MM.1S (cell line): Measurements from ENCODE around the gene ADORA2B.

ENCODE experiments used
- DNase-seq: peaks from one replicate; pipeline ENCODE4 v3.0.0-alpha.2; 2015
- H2AFZ ChIP-seq: fragments of 300-600 bp; sonication (generic); 2 replicates; pipeline ENCODE4 v1.6.0; 2016; ENCODE audit warnings: antibody characterized with exemption, low read length
- H3F3A ChIP-seq: fragments of 300-600 bp; sonication (generic); 2 replicates; pipeline ENCODE4 v1.6.1; 2016; ENCODE audit warnings: mild to moderate bottlenecking, antibody characterized with exemption, low read length, moderate library complexity, mixed read lengths; ENCODE audit not compliant: insufficient read depth
- H3K27ac ChIP-seq: fragments of 300-600 bp; sonication (generic); 2 replicates; pipeline ENCODE4 v1.5.1; 2016; ENCODE audit warnings: mild to moderate bottlenecking, low read length
- H3K27me3 ChIP-seq: fragments of 300-600 bp; sonication (generic); replicated peaks from 2 replicates; pipeline ENCODE4 v1.6.0; 2016; ENCODE audit warnings: low read length; ENCODE audit not compliant: insufficient read depth
- H3K36me3 ChIP-seq: fragments of 300-600 bp; sonication (generic); replicated peaks from 2 replicates; pipeline ENCODE4 v1.6.1; 2016; ENCODE audit warnings: mild to moderate bottlenecking, low read length, mixed read lengths; ENCODE audit not compliant: insufficient read depth
- H3K4me1 ChIP-seq: fragments of 300-600 bp; sonication (generic); 2 replicates; pipeline ENCODE4 v1.6.1; 2016; ENCODE audit warnings: low read length, mixed read lengths
- H3K4me2 ChIP-seq: fragments of 300-600 bp; sonication (generic); 2 replicates; pipeline ENCODE4 v1.6.0; 2016; ENCODE audit warnings: low read depth, low read length
- H3K4me3 ChIP-seq: fragments of 300-600 bp; sonication (generic); 2 replicates; pipeline ENCODE4 v1.5.1; 2016; ENCODE audit warnings: low read length, mixed read lengths
- H3K79me2 ChIP-seq: fragments of 300-600 bp; sonication (generic); 2 replicates; pipeline ENCODE4 v1.6.1; 2016; ENCODE audit warnings: mixed run types, low read length, mixed read lengths
- H3K9ac ChIP-seq: fragments of 300-600 bp; sonication (generic); 2 replicates; pipeline ENCODE4 v1.6.1; 2016; ENCODE audit warnings: low read length, mixed read lengths
- H3K9me2 ChIP-seq: fragments of 300-600 bp; sonication (generic); replicated peaks from 2 replicates; pipeline ENCODE4 v1.6.1; 2016; ENCODE audit warnings: mild to moderate bottlenecking, low read length, mixed read lengths; ENCODE audit not compliant: insufficient read depth
- H3K9me3 ChIP-seq: fragments of 300-600 bp; sonication (generic); replicated peaks from 2 replicates; pipeline ENCODE4 v1.6.1; 2016; ENCODE audit warnings: mild to moderate bottlenecking, low read length, mixed read lengths; ENCODE audit not compliant: insufficient read depth
- H4K20me1 ChIP-seq: fragments of 300-600 bp; sonication (generic); 2 replicates; pipeline ENCODE4 v1.6.1; 2016; ENCODE audit warnings: mild to moderate bottlenecking, low read length, moderate library complexity, mixed read lengths; ENCODE audit not compliant: insufficient read depth
- CTCF ChIP-seq: fragments of 300-600 bp; sonication (generic); IDR thresholded peaks from 2 replicates; pipeline ENCODE4 v1.5.1; 2016; ENCODE audit warnings: antibody characterized with exemption, low read length, mixed read lengths
- EZH2 ChIP-seq: fragments of 300-600 bp; sonication (generic); optimal IDR thresholded peaks from 2 replicates; pipeline ENCODE3; 2017; ENCODE audit warnings: low read depth, mild to moderate bottlenecking, antibody characterized with exemption, low read length, mixed read lengths
- EZH2phosphoT487 ChIP-seq: fragments of 300-600 bp; sonication (generic); IDR thresholded peaks from 2 replicates; pipeline ENCODE4 v1.6.1; 2018; ENCODE audit warnings: antibody characterized with exemption, low read length

The ADORA2B gene

GRCh38 chr17:16005636-16006035, 60.7 kb downstream of the ADORA2B start:
- no peak overlapping the region for H3K27ac ChIP-seq
- no peaks in the 10 kb centered on the region for H3F3A ChIP-seq
- no peak for TF ChIP-seq EZH2
- no peak for TF ChIP-seq CTCF
- no peak for TF ChIP-seq EZH2phosphoT487
- no peak overlapping the region for H3K9ac ChIP-seq
- H2AFZ ChIP-seq: no peak overlapping the region
- H3K9me2 ChIP-seq: no peaks in the 10 kb centered on the region
- H3K36me3 ChIP-seq: peaks cover 12% of the 10 kb centered on the region
- peaks cover 25% of the 10 kb centered on the region for H3K79me2 ChIP-seq
- H4K20me1 ChIP-seq: peaks cover 2% of the 10 kb centered on the region; the same call in 1 of the 2 replicates
- peaks cover 12% of the 10 kb centered on the region for H3K4me1 ChIP-seq
- no peak overlapping the region for H3K4me2 ChIP-seq
- H3K9me3 ChIP-seq: no peaks in the 10 kb centered on the region
- no peak overlapping the region for H3K4me3 ChIP-seq
- no peak for DNase-seq
- H3K27me3 ChIP-seq: no peaks in the 10 kb centered on the region

- Histone ChIP-seq H3K9ac (no peak overlapping the region), H3K4me2 (no peak overlapping the region), H4K20me1 (no peaks in the 10 kb centered on the region), H2AFZ (no peak overlapping the region), H3K27me3 (no peaks in the 10 kb centered on the region), H3F3A (no peaks in the 10 kb centered on the region), H3K4me3 (no peak overlapping the region), H3K9me3 (no peaks in the 10 kb centered on the region), H3K79me2 (peaks cover 21% of the 10 kb centered on the region), H3K4me1 (no peaks in the 10 kb centered on the region), H3K9me2 (no peaks in the 10 kb centered on the region), H3K36me3 (peaks cover 14% of the 10 kb centered on the region), H3K27ac (no peak overlapping the region)
- no peak for DNase-seq
- TF ChIP-seq EZH2phosphoT487: no peak
- no peak for TF ChIP-seq CTCF
- no peak for TF ChIP-seq EZH2
Observed at GRCh38 chr17:16007439-16007838, 62.5 kb downstream of the ADORA2B start.

GRCh38 chr17:16013943-16014407, 69.0 kb downstream of the ADORA2B start:
- TF ChIP-seq EZH2phosphoT487: no peak
- TF ChIP-seq CTCF: peak; percentile 12; the same call in 1 of the 2 replicates
- no peak overlapping the region for H3K4me2 ChIP-seq
- no peaks in the 10 kb centered on the region for H3K9me2 ChIP-seq
- 0 out of 2 replicates have a peak, but pooled peaks cover 8% of the 10 kb centered on the region for H4K20me1 ChIP-seq
- DNase-seq: no peak
- no peak overlapping the region for H2AFZ ChIP-seq
- H3K79me2 ChIP-seq: peaks cover 51% of the 10 kb centered on the region
- H3K4me3 ChIP-seq: no peak overlapping the region
- H3F3A ChIP-seq: no peaks in the 10 kb centered on the region
- H3K9me3 ChIP-seq: no peaks in the 10 kb centered on the region
- no peaks in the 10 kb centered on the region for H3K27me3 ChIP-seq
- H3K9ac ChIP-seq: no peak overlapping the region
- H3K27ac ChIP-seq: no peak overlapping the region
- peaks cover 4% of the 10 kb centered on the region; the same call in 1 of the 2 replicates for H3K36me3 ChIP-seq
- H3K4me1 ChIP-seq: no peaks in the 10 kb centered on the region
